ENCODE data around the gene C7orf33. TPM values are rescaled to one million over a fixed set of nuclear protein-coding genes. Genes with fewer than 3 reads are reported as not detected.

The C7orf33 gene
- total RNA-seq, 2 experiments from 2014 or later: not detected

- Histone ChIP-seq H3K9me2 (ENCODE audit: insufficient read depth, low read length) (no peaks in the 10 kb centered on the region), H3K9me3 (ENCODE audit: low read length) (no peaks in the 10 kb centered on the region), H3K4me2 (ENCODE audit: low read length) (no peak overlapping the region), H4K20me1 (ENCODE audit: insufficient read depth, low read length) (no peaks in the 10 kb centered on the region), H2AFZ (ENCODE audit: low read length) (no peak overlapping the region), H3K36me3 (ENCODE audit: insufficient read depth, low read length) (no peaks in the 10 kb centered on the region), H3K27ac (ENCODE audit: low read depth, low read length, poor library complexity, severe bottlenecking) (no peak overlapping the region), H3K4me1 (ENCODE audit: insufficient read depth, low read length, poor library complexity, severe bottlenecking) (no peaks in the 10 kb centered on the region), H3K79me2 (ENCODE audit: insufficient read depth, low read depth, low read length) (no peaks in the 10 kb centered on the region), H3K4me3 (ENCODE audit: low read depth, low read length, poor library complexity, severe bottlenecking) (no peak overlapping the region)
- no TSS peak for BruUV-seq (replicated peaks)
- TF ChIP-seq EZH2phosphoT487 (IDR thresholded peaks at IDR 0.05; ENCODE audit: borderline replicate concordance, low read depth, low read length) (no peak), CTCF (conservative IDR thresholded peaks at IDR 0.05; ENCODE audit: low read length) (no peak)
- DNase-seq (ENCODE audit: low spot score): no peak
- CTCF ChIA-PET (ENCODE audit: unreplicated experiment): no interaction called here
- POLR2A ChIA-PET: no interaction called here
- intact Hi-C loops (cut with micrococcal nuclease; ENCODE audit: unreplicated experiment): no loop called here
These were observed 21.1 kb downstream of the C7orf33 start for GRCh38 chr7:148611692-148612091.

- Histone ChIP-seq H3K4me1 (ENCODE audit: insufficient read depth, low read length, poor library complexity, severe bottlenecking) (no peaks in the 10 kb centered on the region), H3K36me3 (ENCODE audit: insufficient read depth, low read length) (no peaks in the 10 kb centered on the region), H3K79me2 (ENCODE audit: insufficient read depth, low read depth, low read length) (no peaks in the 10 kb centered on the region), H3K4me2 (ENCODE audit: low read length) (no peak overlapping the region), H3K27ac (ENCODE audit: low read depth, low read length, poor library complexity, severe bottlenecking) (no peak overlapping the region), H3K4me3 (ENCODE audit: low read depth, low read length, poor library complexity, severe bottlenecking) (no peak overlapping the region), H2AFZ (ENCODE audit: low read length) (no peak overlapping the region), H3K9me3 (ENCODE audit: low read length) (no peaks in the 10 kb centered on the region), H3K9me2 (ENCODE audit: insufficient read depth, low read length) (no peaks in the 10 kb centered on the region), H4K20me1 (ENCODE audit: insufficient read depth, low read length) (no peaks in the 10 kb centered on the region)
- ChIA-PET CTCF (ENCODE audit: unreplicated experiment) (no interaction called here), POLR2A (interaction anchor here (1.1 kb wide), 1 partner anchor 14 kb away, joined by 4 read pairs; no protein-coding TSS in a partner anchor)
- DNase-seq (ENCODE audit: low spot score): no peak
- TF ChIP-seq CTCF (conservative IDR thresholded peaks at IDR 0.05; ENCODE audit: low read length): no peak
- TF ChIP-seq EZH2phosphoT487 (IDR thresholded peaks at IDR 0.05; ENCODE audit: borderline replicate concordance, low read depth, low read length): no peak
- intact Hi-C loops (cut with micrococcal nuclease; ENCODE audit: unreplicated experiment): no loop called here
- BruUV-seq (replicated peaks): no TSS peak
These were observed 24.6 kb downstream of the C7orf33 start for GRCh38 chr7:148615085-148615730.

- CTCF ChIA-PET (ENCODE audit: unreplicated experiment): interaction anchor here (0.6 kb wide), 1 partner anchor 12 kb away, joined by 3 read pairs; no protein-coding TSS in a partner anchor
- no peak overlapping the region for H3K27ac ChIP-seq (ENCODE audit: low read depth, low read length, poor library complexity, severe bottlenecking)
- intact Hi-C loops (cut with micrococcal nuclease; ENCODE audit: unreplicated experiment): no loop called here
- no peak for DNase-seq (ENCODE audit: low spot score)
- POLR2A ChIA-PET: interaction anchor here (0.8 to 1.1 kb wide), 2 partner anchors 15 to 16 kb away, joined by 3 to 4 read pairs; no protein-coding TSS in a partner anchor
- H4K20me1 ChIP-seq (ENCODE audit: insufficient read depth, low read length): no peaks in the 10 kb centered on the region
- no peak overlapping the region for H3K4me3 ChIP-seq (ENCODE audit: low read depth, low read length, poor library complexity, severe bottlenecking)
- H3K9me2 ChIP-seq (ENCODE audit: insufficient read depth, low read length): no peaks in the 10 kb centered on the region
- no TSS peak for BruUV-seq (replicated peaks)
- no peak for TF ChIP-seq EZH2phosphoT487 (IDR thresholded peaks at IDR 0.05; ENCODE audit: borderline replicate concordance, low read depth, low read length)
- no peak for TF ChIP-seq CTCF (conservative IDR thresholded peaks at IDR 0.05; ENCODE audit: low read length)
- no peaks in the 10 kb centered on the region for H3K9me3 ChIP-seq (ENCODE audit: low read length)
- no peak overlapping the region for H2AFZ ChIP-seq (ENCODE audit: low read length)
- H3K4me1 ChIP-seq (ENCODE audit: insufficient read depth, low read length, poor library complexity, severe bottlenecking): no peaks in the 10 kb centered on the region
- H3K36me3 ChIP-seq (ENCODE audit: insufficient read depth, low read length): no peaks in the 10 kb centered on the region
- H3K4me2 ChIP-seq (ENCODE audit: low read length): no peak overlapping the region
- no peaks in the 10 kb centered on the region for H3K79me2 ChIP-seq (ENCODE audit: insufficient read depth, low read depth, low read length)
These were observed 30.3 kb downstream of the C7orf33 start for GRCh38 chr7:148620749-148621359.
